GM12892 (cell line): Measurements from ENCODE around the gene GTF3C1.

ENCODE experiments used
- POLR2A ChIP-seq: IDR thresholded peaks from 2 replicates; pipeline ENCODE4 v1.6.1; 2011; ENCODE audit warnings: low read depth, low read length, control low read depth
- POLR2AphosphoS5 ChIP-seq: IDR thresholded peaks from 2 replicates; pipeline ENCODE4 v1.6.1; 2011; ENCODE audit warnings: low read depth, low read length, control low read depth
- TAF1 ChIP-seq: IDR thresholded peaks from 2 replicates; pipeline ENCODE4 v1.6.1; 2011; ENCODE audit warnings: low read depth, mild to moderate bottlenecking, control low read depth, low read length, borderline replicate concordance

DNA sequence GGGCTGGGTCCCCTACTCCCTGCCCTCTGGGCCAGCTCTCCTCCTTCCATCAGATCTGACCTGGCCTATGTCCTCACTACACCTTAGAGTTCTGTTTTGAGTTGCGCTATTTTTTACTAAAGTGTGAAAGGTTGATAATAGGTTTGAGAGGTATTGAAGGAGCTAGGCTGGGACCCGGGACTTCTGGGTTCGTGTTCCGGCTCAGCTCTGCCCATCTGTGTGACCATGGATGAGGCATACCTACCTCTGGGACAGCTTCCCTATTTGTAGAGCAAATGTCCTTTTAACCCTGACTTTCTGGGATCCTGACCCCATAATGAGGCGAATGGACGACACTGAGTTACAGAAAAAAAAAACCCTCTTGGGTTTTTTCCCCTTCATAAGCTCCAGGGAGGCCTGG lies 111.8 kb downstream of the GTF3C1 start:
- TF ChIP-seq TAF1 (no peak), POLR2AphosphoS5 (no peak), POLR2A (no peak)
